GM19239 (cell line): ENCODE data around the gene YWHAB.
"Not testable (repeated sequence)": the region's sequence is repeated elsewhere in the genome, so short reads cannot be mapped to it uniquely, and the experiment has no call there.

Experiments
- DNase-seq: peaks from one replicate; pipeline ENCODE4 v3.0.0; 2011; ENCODE audit warnings: low spot score; ENCODE audit not compliant: insufficient read length
- FAIRE-seq: peaks from 2 replicates; lab custom pipeline; 2011; peaks lifted over from hg19 to GRCh38; lab: Jason Lieb, UNC

Gene YWHAB

DNA sequence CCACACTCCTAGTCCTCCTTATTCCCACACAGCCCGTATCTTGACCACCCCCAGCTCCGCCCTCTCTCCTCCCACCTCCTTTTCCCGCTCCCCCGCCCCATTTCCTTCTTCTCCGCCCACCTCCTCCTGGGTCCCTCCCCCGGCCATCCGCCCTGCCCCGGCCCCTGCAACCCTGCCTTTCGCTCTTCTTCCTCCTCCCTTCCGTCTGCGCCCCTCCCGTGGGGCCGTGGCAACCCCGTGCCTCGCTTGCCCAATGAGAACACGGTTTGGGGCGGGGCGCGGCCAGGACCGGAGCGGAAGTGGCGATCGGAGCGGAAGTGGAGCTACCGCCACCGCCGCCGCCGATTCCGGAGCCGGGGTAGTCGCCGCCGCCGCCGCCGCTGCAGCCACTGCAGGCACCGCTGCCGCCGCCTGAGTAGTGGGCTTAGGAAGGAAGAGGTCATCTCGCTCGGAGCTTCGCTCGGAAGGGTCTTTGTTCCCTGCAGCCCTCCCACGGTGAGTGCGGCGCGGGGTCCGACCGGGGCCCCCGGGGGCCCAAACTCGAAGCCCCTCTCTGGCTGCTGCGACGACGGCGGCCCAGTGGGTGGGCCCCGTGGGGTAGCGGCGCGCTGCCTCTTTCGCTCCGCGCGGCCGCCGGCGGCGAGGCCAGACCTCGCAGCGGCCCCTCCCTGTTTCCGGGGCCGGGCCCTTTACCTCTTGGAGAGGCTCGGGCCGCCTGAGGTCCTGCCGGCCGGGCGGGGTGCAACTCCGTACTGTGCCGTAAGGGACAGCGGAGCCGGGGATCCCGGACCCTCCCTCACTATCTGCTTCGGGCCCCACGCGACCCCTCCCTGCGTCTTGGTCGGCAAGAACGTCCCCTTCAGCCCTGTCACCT is at the start of gene YWHAB:
YWHAB (plus strand) TSS at position 314 of the 874 bp plus-strand sequence. CDS start 15,829 bp downstream, outside the sequence.
- DNase-seq: peak; percentile 85
- peak; percentile 89 for FAIRE-seq

DNA sequence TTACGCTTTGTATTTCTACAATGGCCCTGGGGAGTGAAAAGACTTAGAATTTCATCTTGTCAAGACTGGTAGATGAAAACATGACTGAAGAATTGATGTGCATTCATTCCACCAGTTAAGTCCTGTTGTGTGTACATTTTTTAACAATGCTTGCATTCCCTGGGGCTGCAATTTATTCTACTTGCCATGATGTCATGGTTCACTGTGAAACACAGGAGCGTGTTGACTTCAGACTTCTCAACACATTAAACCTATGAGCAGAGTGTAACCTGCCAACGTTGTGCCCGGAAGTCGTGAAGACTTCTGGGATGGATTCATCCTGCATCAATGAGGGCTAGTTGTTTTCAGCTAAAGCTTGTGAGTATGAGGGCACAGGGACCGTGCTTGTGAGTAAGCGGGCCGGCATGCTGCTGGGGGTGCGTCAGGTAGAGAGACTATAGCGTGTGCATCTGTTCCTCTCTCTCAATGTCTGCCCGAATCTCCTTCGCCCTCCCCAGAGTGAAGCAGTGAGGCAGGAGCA is 48.8 kb upstream of the YWHAB start:
- DNase-seq: no peak
- no peak for FAIRE-seq

DNA sequence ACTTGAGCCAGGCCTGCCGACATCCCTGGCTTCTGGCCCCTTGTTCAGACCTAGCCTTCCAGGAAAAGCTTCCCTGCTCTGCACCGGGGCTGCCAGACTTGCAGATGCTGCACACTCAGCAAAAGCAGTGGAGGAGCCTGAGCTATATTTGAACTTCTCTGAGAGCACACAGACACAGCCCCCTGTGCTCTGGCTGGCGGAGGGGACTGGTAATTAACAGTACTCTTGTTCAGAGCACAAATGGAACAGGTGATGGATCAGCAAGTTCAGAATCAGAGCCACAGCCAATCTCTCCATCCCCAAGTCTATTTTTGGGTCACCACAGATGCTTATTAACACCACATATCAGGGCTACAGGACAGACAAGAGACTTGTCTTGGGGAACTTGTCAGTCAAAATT is 47.6 kb upstream of the YWHAB start:
- FAIRE-seq (no peak), DNase-seq (no peak)

DNA sequence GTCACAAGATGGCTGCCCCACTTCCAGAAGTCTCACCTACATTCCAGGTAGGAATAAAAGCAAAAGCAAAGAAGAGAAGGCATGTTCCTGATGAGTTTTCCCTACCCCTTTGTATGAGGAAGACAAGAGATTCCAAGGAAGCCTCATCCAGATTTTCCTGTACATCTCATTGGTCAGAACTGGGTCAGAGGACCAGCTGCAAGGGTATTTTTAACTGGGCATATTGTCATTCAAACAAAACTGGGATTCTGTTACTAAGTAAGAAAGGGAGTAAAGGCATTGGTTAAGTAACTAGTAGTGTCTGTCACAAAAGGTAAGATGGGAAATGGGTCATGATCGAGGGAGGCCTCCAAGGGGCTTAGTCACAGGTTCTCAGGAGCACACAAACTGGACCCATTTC is 47.0 kb upstream of the YWHAB start:
- DNase-seq (no peak), FAIRE-seq (no peak)

DNA sequence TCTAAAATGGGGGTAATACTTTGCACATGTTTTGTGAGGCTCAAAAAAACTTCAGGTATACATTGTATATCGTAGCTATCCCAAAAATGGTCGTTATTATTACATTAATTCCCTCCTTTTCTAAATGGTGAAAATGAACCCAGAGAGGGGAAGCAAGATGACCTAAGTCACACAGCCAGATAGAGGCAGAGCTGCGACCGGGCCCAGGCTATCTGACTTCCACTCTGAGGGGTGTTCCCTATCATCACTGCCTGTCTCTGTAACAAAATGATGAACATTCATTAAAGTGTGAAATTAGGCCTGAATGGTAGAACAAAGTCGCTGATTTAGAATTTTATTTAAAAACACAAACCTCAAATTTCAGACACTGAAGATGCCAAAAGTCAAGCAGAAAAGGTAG is 46.0 kb upstream of the YWHAB start:
- FAIRE-seq (no peak), DNase-seq (no peak)

DNA sequence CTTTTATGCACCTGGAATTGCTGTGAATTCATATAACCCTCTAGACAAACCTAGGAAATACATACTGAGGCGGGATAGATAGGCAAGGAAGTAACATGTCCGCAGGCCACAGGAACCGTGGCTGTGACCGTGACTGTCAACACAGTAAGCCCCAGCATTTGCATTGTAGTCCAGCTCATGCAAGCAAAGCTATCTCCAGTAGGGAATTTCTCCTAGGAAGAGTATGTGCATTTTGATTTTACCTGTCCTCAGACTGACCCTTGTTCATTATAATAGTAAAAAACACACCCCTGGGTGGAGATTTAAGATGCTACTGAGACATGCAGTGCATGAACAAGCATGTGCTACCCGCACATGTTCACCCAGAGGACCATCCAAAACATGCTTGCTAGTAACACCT is 44.7 kb upstream of the YWHAB start:
- DNase-seq: no peak
- FAIRE-seq: no peak

DNA sequence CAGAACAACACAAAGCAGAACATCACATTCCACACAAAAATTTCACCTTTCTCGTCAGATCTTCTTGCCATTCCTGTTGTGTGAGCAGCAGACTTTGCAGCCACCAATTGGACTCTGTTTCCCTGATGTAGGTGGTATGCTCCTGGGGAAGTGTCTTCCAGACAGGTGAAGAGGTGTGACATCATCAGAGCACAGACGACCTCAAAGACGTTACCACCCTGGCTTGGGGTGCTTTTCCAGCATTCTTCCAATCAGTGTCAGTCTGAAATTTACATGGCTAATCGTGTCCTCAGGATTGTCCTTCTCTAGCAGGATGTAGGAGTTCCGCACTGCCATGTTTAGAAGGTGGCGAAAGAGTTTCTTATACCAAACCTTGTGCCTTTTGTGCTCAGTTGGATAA is 43.5 kb upstream of the YWHAB start:
- FAIRE-seq: no peak
- DNase-seq: no peak

DNA sequence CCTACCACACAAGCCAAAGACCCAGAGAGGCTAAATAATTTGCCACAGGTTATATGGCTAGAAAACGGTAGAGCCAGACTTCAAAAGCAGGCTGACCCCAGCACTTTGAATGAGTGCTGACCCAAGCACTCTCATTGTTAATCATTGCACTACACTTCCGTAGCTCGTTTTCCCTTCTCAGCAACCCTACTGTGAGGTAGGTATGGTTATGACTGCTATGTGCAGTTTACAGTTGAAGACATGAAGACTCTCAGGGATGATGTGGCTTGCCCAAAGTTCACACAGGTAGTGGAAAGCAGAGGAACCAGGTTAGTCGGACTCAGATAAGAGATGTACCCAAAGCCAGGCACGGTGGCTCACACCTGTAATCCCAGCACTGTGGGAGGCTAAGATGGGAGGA is 41.6 kb upstream of the YWHAB start:
- no peak for FAIRE-seq
- DNase-seq: no peak

DNA sequence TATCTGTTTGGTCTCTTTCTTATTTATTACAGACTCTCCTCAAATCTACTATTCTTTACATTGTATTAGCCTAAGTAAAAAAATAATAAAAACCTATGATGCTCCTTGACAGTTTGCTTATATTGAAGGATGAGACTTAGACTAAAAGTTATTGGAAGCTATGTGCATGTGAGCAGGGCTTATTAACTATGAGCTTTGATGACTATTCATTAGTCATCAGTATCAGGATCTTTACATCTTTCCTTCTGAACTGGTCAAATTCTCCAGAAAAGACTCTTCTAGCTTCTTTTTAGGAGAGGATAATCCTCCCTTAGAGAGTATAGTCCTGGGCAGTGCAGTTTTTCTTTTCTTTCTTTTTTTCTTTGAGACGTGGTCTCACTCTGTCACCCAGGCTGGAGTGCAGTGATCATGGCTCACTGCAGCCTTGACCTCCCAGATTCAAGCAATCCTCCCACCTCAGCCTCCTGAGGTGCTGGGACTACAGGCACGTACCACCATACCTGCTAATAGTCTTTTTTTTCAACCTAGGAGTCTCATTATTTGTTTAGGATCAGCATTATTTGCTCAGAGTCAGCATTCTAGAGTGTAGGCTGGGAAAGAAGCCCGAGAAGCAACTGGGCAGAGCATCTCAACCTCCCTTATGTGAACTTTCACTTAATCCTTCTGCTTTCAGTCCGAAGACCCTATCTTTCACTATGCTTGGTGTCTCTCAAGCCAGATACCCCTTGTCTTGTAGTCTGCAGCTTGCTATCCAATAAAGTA is 37.1 kb upstream of the YWHAB start:
- DNase-seq (no peak), FAIRE-seq (no peak)

DNA sequence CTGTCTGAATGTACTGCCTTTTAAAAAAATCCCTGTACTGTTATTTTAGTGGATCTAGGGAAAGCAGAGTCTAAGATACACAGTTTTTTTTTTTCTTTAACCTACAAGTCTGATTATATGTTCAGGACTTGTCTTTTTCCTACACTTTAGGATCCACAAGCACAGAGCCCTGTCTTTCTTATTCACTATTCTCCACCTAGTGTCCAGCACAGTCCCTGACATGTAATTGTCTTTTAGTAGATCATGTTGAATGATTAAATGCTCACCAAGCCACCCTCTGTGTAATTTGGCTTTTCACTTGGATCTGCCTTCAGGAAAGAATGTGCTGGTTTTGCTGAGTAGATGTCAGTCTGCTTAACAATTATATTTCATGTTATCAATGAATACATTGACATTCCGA is 35.8 kb upstream of the YWHAB start:
- FAIRE-seq (no peak), DNase-seq (no peak)

DNA sequence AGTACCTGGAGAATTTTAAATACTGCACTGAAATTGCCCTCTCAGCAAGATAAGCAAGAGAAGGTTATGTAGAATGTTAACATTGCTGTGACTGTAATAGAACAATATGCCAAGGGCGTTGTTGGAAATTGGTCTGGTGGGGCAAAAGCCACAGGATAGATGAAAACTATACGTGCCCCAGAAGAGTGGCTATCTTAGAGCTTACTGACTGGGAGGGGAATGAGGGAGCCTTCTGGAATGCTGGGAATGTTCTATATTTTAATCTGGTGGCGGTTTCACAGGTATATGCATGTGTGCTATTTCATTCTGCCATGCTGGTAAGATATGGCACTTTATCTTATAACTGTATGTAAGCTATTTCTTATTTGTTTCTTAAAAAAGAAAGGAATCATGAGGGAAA is 35.2 kb upstream of the YWHAB start:
- FAIRE-seq (no peak), DNase-seq (no peak)

DNA sequence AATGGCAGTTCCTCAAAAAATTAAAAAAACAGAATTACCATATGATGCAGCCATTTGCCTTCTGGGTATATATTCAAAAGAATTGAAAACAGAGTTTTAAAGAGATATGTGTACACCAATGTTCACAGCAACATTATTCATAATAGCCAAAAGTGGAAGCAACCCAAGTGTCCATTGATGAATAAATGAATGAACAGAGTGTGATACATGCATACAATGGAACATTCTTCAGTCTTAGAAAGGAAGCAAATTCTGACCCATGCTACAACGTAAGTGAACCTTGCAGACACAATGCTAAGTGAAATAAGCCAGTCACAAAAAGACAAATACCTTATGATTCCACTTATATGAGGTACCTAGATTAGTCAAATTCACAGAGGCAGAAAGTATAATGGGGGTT is 34.7 kb upstream of the YWHAB start:
- FAIRE-seq: no peak
- DNase-seq: no peak

DNA sequence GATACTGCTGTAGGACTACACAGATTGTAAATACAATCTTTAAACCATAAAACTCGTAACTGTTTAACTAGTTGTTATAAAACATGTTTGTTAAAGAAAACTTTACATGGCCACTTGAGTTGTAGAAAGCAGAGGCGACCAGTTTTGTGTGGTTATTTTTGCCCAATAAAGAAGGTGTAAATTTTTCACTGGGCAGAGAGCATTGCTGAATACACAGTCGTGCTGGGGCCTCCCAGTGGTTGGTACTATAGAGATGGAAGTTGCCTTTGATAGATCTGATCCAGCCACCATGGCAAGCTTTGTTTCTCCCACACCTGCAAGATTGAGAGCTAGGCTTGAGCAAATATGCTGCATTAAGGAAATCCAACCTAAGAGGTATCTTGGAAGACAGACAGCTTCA is 34.0 kb upstream of the YWHAB start:
- DNase-seq: no peak
- no peak for FAIRE-seq

DNA sequence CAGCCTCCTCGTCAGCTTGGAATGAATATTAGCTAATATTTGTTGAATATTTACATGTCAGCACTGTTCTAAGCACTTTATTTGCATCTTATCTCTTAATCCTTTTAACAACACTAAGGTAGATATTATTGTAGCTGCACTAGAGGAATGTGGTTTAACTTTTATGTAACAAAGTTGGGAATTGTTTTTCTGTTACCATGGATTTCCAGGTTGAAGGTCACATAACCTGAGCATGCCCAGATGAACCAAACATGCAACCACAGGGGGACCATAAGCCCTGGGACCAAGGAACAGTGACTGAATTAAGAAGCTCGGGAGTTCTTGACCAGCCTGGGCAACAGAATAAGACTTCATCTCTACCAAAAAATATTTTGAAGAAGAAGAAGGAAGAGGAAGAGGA is 29.1 kb upstream of the YWHAB start:
- no peak for DNase-seq
- FAIRE-seq: no peak

DNA sequence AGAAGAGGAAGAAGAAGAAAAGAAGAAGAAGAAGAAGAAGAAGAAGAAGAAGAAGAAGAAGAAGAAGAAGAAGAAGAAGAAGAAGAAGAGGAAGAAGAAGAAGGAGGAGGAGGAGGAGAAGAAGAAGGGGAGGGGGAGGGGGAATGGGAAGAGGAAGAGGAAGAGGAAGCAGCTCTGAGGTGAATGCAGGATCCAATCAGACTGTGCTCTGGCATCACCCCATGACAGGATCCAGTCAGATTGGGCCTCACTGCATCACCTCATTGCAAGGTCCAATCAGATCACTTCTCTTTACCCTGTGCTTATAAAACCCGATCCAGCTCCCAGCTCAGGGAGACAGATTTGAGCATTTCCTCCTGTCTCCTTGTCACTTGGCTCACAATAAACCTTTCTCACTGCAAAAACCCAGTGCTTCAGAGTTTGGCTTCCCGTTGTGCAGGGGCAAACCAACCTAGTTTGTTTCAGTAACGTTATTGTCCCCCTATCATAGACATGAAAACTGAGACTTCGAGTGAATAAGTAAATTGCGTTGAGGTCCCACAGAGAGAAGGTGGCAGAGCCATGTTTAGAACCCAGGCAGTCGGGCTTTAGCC is 28.6 kb upstream of the YWHAB start:
- DNase-seq: no peak
- no peak for FAIRE-seq

DNA sequence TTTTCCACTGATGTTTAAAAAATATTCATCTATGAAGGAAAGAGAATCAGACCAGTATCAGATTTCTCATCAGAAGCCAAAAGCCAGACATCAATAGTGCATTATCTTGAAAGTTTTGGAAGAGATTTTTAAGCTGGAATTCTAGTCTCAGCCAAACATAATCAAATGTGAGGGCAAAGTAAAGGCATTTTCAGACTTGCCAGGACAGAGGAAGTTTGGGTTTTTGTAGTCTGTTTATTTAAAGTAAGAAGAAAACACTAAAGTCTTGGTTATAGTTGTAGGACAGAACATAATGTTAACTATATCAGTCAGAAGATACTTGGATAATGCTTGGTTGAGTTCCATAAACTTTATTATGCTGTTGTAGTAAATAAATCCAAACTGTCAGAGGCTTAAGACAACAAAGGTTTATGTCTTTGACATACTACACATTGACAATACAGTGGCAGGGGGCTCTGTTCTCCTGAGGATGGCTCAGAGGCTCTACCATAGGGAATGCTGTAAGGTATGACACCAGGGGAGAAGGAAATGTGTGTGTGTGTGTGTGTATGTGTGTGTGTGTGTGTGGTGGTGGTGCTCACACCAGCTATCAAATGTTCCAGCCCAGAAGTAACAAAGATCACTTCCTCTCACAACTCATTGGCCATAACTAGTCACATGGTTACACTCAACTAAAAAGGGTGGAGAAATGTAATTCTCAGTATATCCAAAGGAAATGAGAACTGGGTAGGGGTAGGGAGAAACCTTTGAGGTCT is 26.7 kb upstream of the YWHAB start:
- FAIRE-seq: no peak
- no peak for DNase-seq

DNA sequence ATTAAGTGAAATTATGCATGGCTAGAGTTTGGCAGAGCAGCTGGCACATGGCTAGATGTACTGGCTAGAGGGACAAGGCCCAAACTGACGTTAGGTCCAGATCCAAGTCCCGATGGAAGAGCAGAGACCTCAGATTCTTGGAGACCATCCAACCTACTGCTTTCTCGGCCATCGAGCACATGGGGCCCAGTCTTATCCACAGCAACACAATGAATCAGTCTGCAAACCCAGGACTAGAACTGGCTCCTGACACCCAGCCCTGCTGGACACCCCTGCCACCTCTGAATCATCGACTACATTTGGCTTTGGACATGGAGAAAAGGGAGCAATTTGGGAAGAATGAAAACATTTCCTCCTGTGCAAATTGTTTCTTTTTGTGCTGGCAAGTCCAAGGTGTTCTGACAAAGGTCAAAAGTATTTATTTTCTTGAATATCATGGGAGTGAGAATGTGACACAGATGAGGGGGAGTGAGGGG is 23.9 kb upstream of the YWHAB start:
- FAIRE-seq: no peak

DNA sequence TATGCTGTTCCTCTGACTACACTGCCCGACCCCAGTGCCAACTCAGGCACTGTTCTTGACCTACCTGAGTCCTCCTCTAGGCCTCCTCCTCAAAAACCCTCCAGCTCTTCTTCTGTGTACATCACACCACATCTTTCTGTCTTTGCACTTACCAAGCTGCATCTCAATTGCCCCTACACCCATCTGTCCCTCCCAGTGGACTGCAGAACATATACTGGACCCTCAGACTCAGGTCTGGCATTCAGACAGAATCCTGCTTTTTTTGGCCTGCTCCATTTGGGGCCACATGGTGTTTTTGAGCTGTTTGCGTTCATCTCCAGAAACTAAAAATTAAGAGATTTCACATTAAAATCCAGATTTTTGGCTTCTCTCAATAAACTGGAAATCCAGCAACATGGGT is 23.2 kb upstream of the YWHAB start:
- no peak for DNase-seq
- no peak for FAIRE-seq

More for the DNA sequence above, 23.9 kb upstream of the YWHAB start:
- DNase-seq: no peak

DNA sequence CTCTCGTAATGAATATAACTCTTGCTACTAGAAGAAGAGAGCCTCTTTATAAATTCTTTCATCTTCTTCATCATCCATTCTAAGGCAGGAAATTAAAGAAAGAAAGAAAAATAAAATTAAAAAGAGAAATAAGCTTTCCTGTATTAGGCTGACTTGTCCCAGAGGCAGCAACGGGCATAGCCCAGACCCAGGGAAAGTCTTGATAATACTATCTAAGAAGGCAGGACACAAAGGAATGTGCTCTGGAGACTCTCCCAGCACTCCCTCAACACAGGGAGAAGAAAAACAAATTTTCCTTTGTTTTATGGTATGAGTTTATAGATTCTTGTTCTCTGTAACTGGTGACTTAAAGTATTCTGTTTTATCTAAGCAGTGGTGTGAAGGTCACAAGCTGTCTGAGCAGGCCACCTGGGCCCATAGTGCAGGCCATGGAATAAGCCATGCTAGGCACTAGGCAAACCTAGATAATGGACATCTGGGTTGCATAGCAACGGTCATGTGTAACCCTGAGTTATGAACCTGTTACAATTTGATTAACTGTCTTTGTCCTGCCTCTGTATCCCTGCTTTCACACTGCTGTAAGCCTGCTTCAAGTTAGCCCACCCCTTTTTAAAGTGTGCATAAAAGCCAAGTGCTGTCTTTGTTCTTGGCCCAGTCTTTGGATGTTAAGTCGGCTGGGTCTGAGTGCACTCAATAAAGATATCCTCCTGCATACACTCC is 22.0 kb upstream of the YWHAB start:
- not testable (repeated sequence) for FAIRE-seq, DNase-seq
